NB4 (cell line): ENCODE data around the gene CTBP2.

Experiments
- CTCF ChIP-seq: IDR thresholded peaks from one replicate; pipeline ENCODE4 v1.5.1; 2012; ENCODE audit warnings: low read depth, low read length
- MAX ChIP-seq: IDR thresholded peaks from 2 replicates; pipeline ENCODE4 v1.6.1; 2011; ENCODE audit warnings: low read depth, low read length
- POLR2A ChIP-seq: IDR thresholded peaks from 2 replicates; pipeline ENCODE4 v1.6.1; 2011; ENCODE audit warnings: mild to moderate bottlenecking; ENCODE audit not compliant: insufficient read length; ENCODE audit errors: extremely low read depth

GRCh38 chr10:125199270-125199669, 38.9 kb upstream of the CTBP2 start:
- TF ChIP-seq CTCF (no peak), MAX (no peak), POLR2A (no peak)
